ENCODE data around the gene XBP1.
"Not testable (repeated sequence)": the region's sequence is repeated elsewhere in the genome, so short reads cannot be mapped to it uniquely, and the experiment has no call there.

Gene XBP1

GRCh38 chr22:28791841-28792490, 8.4 kb downstream of the XBP1 start:
- DNase-seq, result no peak

GRCh38 chr22:28791124-28791523, 9.2 kb downstream of the XBP1 start:
- DNase-seq, result no peak

DNA sequence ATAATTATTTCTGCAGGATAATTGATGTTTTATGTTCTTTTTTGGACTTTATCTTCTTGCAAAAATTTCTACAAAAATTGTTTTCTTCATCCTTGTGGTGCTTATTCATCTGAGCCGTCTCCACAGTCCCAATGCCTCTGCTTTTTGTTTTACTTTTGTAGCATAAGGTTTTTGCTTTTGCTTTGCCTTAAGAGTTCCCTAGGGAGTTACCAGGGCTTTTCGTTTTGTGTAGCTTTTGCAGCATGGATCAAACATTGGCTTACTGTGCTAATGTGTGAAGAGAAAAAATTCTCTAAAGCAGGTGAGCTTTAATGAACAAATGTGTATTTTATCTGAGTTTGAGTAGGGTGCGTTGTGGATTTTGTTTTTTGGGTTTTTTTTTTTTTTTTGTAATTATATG, 11.8 kb downstream of the XBP1 start:
- no peak for DNase-seq

DNA sequence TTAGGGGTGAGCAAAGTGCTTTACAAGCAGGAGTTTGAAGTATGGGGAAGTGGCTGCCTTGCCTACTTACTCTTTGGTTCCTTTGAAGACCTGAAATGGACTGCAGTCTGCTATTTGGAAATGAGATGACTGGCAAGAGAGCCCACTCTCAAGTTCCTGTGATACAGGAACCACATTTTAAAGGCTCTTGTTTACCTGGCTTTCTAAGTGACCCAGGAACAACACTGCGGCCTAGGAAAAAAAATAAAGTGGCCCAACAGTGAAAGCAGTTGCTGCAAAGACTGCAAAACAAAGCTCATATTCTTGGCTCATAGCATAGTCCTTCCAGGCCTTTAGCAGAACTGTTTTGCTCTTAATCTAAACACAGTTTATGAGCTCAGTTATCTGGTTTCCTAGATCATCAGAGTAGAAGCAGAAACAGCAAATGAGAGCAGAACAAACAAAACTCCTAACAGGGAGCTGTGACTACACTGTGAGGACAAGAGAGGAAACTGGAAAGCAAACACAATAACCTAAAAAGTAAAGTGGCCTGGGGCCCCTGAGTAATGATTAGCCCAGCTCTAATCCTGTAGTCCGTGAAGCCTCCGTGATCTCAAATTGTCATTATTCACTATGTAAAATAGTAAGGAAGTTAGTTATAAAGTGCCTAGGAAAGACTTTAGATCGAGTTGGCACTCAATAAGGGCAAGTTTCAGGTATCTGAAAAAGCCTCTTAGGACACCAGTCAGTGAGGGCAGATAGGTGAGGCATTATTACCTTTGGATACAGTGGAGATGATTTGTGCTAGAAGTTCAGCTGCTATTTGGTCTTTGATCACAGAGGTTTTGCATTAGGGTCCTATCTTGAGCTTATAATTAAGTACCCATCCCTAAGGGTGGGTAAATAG, 16.3 kb downstream of the XBP1 start:
- no peak for DNase-seq

GRCh38 chr22:28780296-28780695, 20.1 kb downstream of the XBP1 start:
- DNase-seq, result no peak

DNA sequence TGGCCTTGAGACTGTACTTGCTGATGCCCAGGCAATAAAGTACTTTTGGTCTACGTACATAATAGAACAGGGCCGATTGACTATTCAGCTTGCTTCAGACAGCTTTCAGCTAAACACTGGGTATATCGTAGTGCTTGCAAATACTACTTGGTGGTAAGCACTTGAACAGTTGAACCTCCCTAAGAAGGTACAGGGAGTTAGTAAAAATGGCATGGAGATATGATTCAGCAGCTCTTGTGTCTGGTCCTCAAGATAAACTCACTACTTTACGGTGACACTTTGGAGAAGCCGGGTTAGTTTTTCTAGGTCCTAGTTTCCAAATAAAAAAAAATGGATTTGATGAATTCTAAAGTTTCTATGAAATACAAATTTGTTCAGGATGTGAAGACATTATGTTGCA, 20.5 kb downstream of the XBP1 start:
- DNase-seq, result no peak

DNA sequence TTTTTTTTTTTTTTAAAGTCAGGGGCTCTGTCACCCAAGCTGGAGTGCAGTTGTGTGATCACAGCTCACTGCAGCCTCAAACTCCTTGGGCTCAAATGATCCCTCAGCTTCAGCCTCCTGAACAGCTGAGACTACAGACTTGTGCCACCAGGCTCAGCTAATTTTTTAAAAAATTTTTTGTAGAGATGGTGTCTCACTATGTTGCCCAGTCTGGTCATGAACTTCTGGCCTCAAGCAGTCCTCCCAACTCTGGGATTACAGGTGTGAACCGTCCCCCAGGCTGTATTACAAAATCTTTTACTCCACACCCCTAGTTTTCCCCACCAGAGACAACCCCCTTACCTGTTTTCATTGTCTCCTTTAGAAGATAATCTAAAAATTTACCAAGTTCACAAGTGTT, 26.0 kb downstream of the XBP1 start:
- DNase-seq, result no peak

GRCh38 chr22:28773461-28773867, 26.9 kb downstream of the XBP1 start:
- DNase-seq, result no peak

- DNase-seq, result peak; percentile 94
Measured at GRCh38 chr22:28772633-28773460, 27.5 kb downstream of the XBP1 start, which contains the start of gene CCDC117. CCDC117 (plus strand) TSS chr22:28772695; CDS start chr22:28772850, 155 bp downstream.

- no peak for DNase-seq
Measured at GRCh38 chr22:28771195-28771791, 29.1 kb downstream of the XBP1 start.

DNA sequence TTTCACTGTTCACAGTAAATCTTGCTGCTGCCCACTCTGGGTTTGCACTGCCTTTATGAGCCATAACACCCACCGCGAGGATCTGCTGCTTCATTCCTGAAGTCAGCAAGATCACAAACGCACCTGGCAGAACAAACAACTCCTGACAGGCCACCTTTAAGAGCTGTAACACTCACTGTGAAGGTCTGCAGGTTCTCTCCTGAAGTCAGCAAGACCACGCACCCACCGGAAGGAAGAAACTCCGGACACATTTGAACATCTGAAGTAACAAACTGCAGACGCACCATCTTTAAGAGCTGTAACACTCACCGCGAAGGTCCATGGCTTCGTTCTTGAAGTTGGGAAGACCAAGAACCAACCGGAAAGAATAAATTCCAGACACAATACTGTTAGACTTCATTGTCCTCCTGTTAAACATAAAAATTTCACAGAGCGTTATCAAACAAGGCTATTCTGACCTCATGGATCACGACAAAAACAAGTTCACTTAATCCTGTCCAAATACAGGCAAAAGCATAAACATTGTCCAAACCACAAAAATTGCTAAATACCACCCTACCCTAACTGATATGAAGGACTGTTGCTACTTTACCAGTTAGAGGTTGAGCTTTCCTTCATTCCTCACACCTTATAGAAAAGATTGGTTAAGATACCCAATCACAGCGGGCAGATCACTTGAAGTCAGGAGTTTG, 30.8 kb downstream of the XBP1 start:
- no peak for DNase-seq

DNA sequence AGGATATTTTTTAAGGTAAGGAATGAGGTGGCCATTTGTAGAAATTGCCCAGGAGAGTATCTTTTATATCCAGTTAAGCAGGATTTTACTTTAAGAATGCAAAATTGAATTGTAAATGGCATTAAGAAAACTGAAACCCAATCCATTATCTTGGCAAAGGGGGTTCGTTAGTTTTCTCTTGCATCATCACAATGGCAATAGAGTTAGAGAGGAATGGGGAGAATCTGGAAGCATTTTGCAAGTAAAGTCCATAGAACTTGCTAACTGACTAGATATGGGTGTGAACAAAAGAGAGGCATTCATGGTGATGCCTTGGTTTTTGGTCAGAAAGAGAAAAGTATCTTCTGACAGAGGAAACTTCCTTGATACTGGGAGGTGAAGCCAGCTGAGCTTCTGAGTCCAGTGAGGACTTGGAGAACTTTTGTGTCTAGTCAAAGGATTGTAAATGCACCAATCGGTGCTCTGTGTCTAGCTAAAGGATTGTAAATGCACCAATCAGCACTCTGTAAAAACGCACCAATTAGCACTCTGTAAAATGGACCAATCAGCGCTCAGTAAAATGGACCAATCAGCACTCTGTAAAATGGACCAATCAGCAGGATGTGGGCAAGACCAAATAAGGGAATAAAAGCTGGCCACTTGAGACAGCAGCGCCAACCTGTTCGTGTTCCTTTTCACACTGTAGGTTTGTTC, 31.5 kb downstream of the XBP1 start:
- DNase-seq, result no peak

DNA sequence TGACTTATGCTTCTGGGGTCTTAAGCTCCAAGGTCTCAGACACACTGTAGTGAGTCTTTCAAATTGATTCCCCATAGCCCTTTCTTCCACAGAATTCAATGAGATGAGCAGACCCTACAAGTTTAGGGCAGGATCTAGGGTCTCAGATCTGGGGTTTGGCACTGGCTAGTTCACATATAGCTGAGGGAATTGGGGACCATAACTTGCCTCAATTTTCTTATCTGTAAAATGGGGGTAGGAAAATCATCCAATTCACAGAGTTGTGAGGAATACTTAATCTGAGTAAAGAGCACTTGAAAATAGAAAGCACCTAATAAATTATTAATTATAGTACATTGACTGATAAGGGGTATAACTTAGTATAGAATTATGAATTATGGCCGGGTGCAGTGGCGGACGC, 33.7 kb downstream of the XBP1 start:
- no peak for DNase-seq

DNA sequence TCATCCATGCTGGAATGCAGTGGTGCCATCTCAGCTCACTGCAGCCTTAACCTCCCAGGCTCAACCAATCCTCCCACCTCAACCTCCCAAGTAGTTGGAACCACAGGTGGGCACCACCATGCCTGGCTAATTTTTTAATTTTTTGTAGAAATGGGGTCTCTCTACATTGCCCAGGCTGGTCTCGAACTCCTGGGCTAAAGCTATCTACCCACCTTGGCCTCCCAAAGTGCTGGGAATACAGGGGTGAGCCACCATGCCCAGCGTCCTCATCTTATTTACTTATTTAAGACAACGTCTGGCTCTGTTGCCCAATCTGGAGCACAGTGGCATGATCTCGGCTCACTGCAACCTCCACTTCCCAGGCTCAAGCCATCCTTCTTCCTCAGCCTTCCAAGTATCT, 38.4 kb downstream of the XBP1 start:
- not testable (repeated sequence) for DNase-seq

DNA sequence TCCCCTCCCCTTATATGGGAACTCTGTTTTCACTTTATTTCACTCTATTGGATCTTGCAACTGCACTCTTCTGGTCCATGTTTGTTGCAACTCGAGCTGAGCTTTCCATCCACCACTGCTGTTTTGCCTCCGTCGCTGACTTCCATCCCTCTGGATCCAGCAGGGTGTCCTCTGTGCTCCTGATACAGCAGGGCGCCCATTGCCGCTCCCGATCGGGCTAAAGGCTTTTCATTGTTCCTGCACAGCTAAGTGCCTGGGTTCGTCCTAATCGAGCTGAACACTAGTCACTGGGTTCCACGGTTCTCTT, 39.0 kb downstream of the XBP1 start:
- DNase-seq, result no peak

- DNase-seq, result no peak
Measured at GRCh38 chr22:28759861-28760560, 40.4 kb downstream of the XBP1 start.

DNA sequence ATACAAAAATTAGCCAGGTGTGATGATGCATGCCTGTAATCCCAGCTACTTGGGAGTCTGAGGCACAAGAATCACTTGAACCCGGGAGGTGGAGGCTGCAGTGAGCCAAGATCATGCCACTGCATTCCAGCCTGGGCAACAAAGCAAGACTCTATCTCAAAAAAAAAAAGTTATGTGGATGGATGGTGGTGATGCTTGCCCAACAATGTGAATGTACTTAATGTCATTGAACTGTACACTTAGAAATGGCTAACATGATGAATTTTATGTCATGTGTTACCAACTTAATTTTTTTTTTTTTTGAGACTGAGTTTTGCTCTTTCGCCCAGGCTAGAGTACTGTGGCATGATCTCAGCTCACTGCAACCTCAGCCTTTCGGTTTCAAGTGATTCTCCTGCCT, 45.9 kb downstream of the XBP1 start:
- not testable (repeated sequence) for DNase-seq

GRCh38 chr22:28750471-28750881, 49.9 kb downstream of the XBP1 start:
- DNase-seq, result peak; percentile 80
